ENCODE results near the gene CYBB.

Gene CYBB

GRCh38 chrX:37846141-37846540 is 66.3 kb downstream of the CYBB start:
- DNase-seq = no peak

GRCh38 chrX:37846558-37846933 is 66.7 kb downstream of the CYBB start:
- DNase-seq = no peak

GRCh38 chrX:37846934-37847732 is 67.3 kb downstream of the CYBB start, which contains the start of gene DYNLT3:
Gene DYNLT3 (minus strand): TSS chrX:37847571. CDS start chrX:37847510, 61 bp downstream.
- peak; percentile 86 for DNase-seq

- DNase-seq = no peak
Measured at GRCh38 chrX:37847733-37848197, 67.9 kb downstream of the CYBB start.

- DNase-seq = no peak
Measured at GRCh38 chrX:37854148-37854547, 74.3 kb downstream of the CYBB start.

GRCh38 chrX:37854748-37855147 is 74.9 kb downstream of the CYBB start:
- no peak for DNase-seq

- no peak for DNase-seq
Measured at GRCh38 chrX:37860721-37861120, 80.9 kb downstream of the CYBB start.

- DNase-seq = no peak
Measured at GRCh38 chrX:37862851-37863250, 83.0 kb downstream of the CYBB start.

All from CD4-positive, alpha-beta T cell treated with Interferon gamma for 1 hour (primary cell).